GM12891 (cell line): ENCODE results near the gene GPR34.

Experiments
- PAX5 ChIP-seq: IDR thresholded peaks from 2 replicates; pipeline ENCODE4 v1.6.1; 2011; ENCODE audit warnings: low read length, moderate library complexity, mild to moderate bottlenecking; ENCODE audit not compliant: insufficient read depth, severe bottlenecking
- POLR2A ChIP-seq: IDR thresholded peaks from 2 replicates; pipeline ENCODE4 v1.6.1; 2011; ENCODE audit warnings: low read depth, low read length, control low read depth
- POLR2AphosphoS5 ChIP-seq: IDR thresholded peaks from 2 replicates; pipeline ENCODE4 v1.6.1; 2011; ENCODE audit warnings: low read depth, low read length, control low read depth
- SPI1 ChIP-seq: IDR thresholded peaks from 2 replicates; pipeline ENCODE4 v1.6.1; 2011; ENCODE audit warnings: low read depth, low read length, control low read depth
- TAF1 ChIP-seq: IDR thresholded peaks from 2 replicates; pipeline ENCODE4 v1.6.1; 2011; ENCODE audit warnings: low read depth, low read length, control low read depth

DNA sequence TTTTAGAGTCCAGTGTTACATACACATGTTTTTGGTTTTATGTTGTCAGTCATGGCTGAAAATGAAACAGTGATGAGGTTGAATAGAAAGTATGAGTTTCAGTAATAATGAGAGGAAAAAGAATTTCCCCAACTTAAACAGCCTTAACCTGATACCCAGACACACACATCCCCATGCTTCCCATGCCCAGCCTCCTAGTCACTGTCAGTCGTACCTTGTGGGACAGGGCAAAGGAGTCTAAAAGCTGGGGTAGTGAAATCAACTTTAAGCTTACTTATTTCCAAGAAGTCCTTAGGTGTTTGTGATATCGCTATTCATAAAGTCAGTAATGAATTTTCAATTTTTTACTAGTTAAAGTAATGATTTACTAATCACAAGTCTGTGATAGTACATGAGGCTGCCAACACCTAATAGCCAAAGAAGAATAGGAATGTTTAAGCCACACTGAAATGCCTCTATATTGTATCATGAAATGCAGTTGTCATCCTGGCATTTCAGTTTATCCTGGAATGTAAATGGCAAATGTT lies 24.3 kb upstream of the GPR34 start:
- TF ChIP-seq POLR2AphosphoS5 (no peak), POLR2A (no peak), TAF1 (no peak), PAX5 (no peak), SPI1 (no peak)
